ENCODE measurements around the gene WDTC1. TPM values are rescaled to one million over a fixed set of nuclear protein-coding genes. Genes with fewer than 3 reads are reported as not detected.
"Not testable (repeated sequence)": the region's sequence is repeated elsewhere in the genome, so short reads cannot be mapped to it uniquely, and the experiment has no call there.

Gene WDTC1
- total RNA-seq, 1 donor from 2014 or later: 61.1 TPM

DNA sequence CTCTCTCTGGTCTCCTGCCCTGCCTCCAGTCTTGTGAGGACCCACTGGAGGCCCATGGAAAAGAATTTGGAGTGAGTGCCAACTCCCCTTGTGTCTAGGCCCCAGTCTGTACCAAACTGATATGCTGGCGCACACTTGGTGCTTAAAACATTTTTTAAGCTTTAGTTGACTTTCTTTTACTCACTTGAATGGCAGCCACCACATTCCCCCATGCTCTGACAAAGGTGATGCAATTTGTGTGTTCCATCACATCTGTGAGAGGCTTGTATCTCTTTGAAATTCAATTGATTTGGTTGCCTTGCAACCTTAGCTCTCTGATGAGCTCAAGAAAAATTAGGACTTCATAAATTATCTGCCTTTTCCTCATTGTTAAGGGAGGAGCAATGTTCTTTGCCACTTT, 30.5 kb upstream of the WDTC1 start:
- Histone ChIP-seq H3K27ac (replicated peaks) (no peak overlapping the region), H3K36me3 (no peaks in the 10 kb centered on the region), H3K9me3 (replicated peaks) (no peaks in the 10 kb centered on the region), H3K27me3 (ENCODE audit: low read depth) (peaks cover 8% of the 10 kb centered on the region), H3K4me3 (no peak overlapping the region), H3K4me1 (no peaks in the 10 kb centered on the region)
- no peak for DNase-seq
- TF ChIP-seq CTCF (IDR thresholded peaks at IDR 0.05; ENCODE audit: borderline replicate concordance): no peak
- intact Hi-C loops (cut with micrococcal nuclease): no loop called here

DNA sequence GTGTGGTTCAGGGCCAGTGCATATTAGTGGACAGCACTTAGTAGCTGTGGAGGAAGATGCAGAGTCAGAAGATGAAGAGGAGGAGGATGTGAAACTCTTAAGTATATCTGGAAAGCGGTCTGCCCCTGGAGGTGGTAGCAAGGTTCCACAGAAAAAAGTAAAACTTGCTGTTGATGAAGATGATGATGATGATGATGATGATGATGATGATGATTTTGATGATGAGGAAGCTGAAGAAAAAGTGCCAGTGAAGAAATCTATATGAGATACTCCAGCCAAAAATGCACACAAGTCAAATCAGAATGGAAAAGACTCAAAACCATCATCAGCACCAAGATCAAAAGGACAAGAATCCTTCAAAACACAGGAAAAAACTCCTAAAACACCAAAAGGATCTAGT, 27.2 kb upstream of the WDTC1 start:
- DNase-seq; H3K4me1 ChIP-seq; H3K27me3 ChIP-seq (ENCODE audit: low read depth); intact Hi-C loops (cut with micrococcal nuclease); H3K27ac ChIP-seq (replicated peaks); H3K9me3 ChIP-seq (replicated peaks); H3K4me3 ChIP-seq; H3K36me3 ChIP-seq: not testable (repeated sequence)

GRCh38 chr1:27208143-27208850, 26.1 kb upstream of the WDTC1 start:
- H3K27ac ChIP-seq (replicated peaks); H3K4me3 ChIP-seq; H3K4me1 ChIP-seq; H3K9me3 ChIP-seq (replicated peaks); H3K27me3 ChIP-seq (ENCODE audit: low read depth); intact Hi-C loops (cut with micrococcal nuclease); H3K36me3 ChIP-seq; DNase-seq: not testable (repeated sequence)

- Histone ChIP-seq H3K36me3 (no peaks in the 10 kb centered on the region), H3K27ac (replicated peaks) (no peak overlapping the region), H3K9me3 (replicated peaks) (no peaks in the 10 kb centered on the region), H3K27me3 (ENCODE audit: low read depth) (no peaks in the 10 kb centered on the region), H3K4me1 (no peaks in the 10 kb centered on the region), H3K4me3 (no peak overlapping the region)
- intact Hi-C loops (cut with micrococcal nuclease): no loop called here
- no peak for TF ChIP-seq CTCF (IDR thresholded peaks at IDR 0.05; ENCODE audit: borderline replicate concordance)
- DNase-seq: no peak
Observed at GRCh38 chr1:27216466-27216865, 18.0 kb upstream of the WDTC1 start.

GRCh38 chr1:27217401-27217800, 17.0 kb upstream of the WDTC1 start:
- intact Hi-C loops (cut with micrococcal nuclease): no loop called here
- H3K4me3 ChIP-seq: no peak overlapping the region
- H3K4me1 ChIP-seq: no peaks in the 10 kb centered on the region
- H3K27ac ChIP-seq (replicated peaks): no peak overlapping the region
- no peaks in the 10 kb centered on the region for H3K36me3 ChIP-seq
- no peaks in the 10 kb centered on the region for H3K27me3 ChIP-seq (ENCODE audit: low read depth)
- no peak for TF ChIP-seq CTCF (IDR thresholded peaks at IDR 0.05; ENCODE audit: borderline replicate concordance)
- no peak for DNase-seq
- no peaks in the 10 kb centered on the region for H3K9me3 ChIP-seq (replicated peaks)

GRCh38 chr1:27218736-27219135, 15.7 kb upstream of the WDTC1 start:
- Histone ChIP-seq H3K4me3 (no peak overlapping the region), H3K27me3 (ENCODE audit: low read depth) (no peaks in the 10 kb centered on the region), H3K27ac (replicated peaks) (no peak overlapping the region), H3K4me1 (no peaks in the 10 kb centered on the region), H3K9me3 (replicated peaks) (no peaks in the 10 kb centered on the region), H3K36me3 (no peaks in the 10 kb centered on the region)
- DNase-seq: no peak
- TF ChIP-seq CTCF (IDR thresholded peaks at IDR 0.05; ENCODE audit: borderline replicate concordance): no peak
- intact Hi-C loops (cut with micrococcal nuclease): no loop called here
